HL-60/S4 treated with retinoic acid at 250 ng/mL for 4 days and 3 days (cell line): ENCODE results near the gene EML5.
"Not testable (repeated sequence)": the region's sequence is repeated elsewhere in the genome, so short reads cannot be mapped to it uniquely, and the experiment has no call there.

Experiments
- in situ Hi-C: fragments of 300-500 bp; cut with MboI; formaldehyde crosslinking; loops from 2 replicates; pipeline ENCODE4 v1.7.0; 2022; ENCODE audit warnings: low sequenced_read_pairs

Gene EML5

DNA sequence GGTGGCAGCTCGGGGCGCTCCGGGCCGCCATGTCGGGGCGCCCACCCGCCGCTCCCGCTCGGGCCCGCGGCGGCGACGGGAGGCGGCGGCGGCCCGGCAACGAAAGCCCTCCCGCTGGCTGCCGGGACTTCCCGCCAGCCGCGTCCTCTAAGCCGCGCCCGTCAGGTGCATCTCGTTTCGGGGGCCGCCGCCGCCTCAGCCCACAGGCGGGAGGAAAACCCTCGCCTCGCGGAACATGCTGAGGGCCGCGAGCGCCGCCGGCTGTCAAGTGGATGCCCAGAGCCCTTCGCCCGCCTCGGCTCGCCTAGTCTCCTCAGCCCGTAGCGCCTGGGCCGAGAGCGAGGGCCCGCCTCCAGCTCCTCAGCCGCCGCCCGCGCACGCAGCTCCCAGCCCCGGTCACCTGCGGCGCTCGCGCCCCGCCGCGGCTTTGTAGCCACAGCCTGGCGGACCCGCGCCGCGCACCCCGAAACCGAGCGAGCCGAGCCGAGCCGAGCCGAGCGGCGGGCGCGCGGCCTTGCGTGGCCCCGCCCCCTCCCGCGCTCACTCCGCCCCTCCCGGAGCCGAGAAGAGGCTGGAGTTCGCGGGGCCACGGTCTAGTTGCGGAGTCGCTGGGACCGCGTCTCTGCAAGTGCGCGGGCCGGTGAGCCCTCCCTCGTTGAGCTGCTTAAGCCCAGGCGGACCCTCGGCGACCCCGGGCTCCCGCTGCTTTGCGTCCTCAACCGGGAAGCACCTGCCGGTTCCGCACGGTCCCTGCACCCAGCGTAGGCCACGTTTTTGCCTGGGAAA, at the start of gene EML5:
Gene EML5, minus strand, starts transcription at position 481 of the 786 bp plus-strand sequence. Its CDS starts 450 bp downstream, at position 31.
- in situ Hi-C loops, result no loop called here

DNA sequence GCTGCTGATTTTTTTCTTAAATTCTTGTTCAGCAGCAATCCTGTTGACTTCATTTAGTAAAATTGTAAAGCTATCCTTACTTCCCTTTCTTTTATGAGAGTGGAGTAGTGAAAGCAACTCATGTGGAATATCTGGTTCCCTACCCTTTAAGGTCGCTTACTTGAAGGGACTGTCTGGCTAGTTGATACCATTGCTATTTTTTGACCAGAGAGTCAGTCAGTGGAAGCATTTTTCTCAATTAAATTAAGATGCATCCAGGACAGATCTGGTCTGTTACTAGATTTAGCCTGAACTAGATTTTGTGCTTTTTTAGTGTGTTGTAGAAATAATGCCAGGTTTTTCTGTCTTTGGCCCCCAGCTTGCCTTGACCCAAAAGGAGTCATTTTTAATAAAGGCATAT, 49.7 kb upstream of the EML5 start:
- in situ Hi-C loops, result no loop called here

DNA sequence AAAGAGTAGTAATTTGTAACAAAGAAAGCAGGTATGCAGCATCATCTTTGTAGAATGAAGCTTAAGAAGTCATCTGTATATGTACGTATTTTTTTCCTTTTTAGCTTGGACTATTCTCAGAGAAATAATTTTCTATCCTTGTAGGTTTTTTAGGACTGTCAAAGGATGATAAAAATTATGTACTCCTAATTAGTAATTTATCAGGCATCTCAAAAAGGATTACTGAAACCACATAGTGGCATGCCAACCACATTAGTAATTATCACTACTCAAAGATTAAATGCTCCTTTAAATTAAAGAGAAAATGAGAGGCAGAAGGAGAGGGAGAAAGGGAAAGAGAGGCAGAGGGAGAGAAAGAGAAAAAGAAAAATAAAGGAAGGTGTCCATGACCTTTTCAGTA, 49.0 kb upstream of the EML5 start:
- in situ Hi-C loops, result no loop called here

DNA sequence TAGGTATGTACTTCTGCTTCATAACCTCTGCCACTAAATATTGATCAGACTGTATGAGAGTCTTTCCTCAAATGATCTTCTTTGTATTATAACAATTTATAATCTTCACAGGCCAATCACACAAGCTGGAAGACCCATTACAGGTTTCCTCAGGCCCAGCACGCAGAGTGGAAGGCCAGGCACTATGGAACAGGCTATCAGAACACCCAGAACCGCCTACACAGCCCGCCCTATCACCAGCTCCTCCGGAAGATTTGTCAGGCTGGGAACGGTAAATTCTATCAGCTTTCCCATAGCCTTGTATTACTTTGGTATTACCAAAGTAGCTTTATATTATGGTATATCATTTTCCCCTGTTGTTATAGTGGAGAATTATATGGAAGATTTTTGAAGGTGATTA, 48.2 kb upstream of the EML5 start:
- in situ Hi-C loops, result no loop called here

DNA sequence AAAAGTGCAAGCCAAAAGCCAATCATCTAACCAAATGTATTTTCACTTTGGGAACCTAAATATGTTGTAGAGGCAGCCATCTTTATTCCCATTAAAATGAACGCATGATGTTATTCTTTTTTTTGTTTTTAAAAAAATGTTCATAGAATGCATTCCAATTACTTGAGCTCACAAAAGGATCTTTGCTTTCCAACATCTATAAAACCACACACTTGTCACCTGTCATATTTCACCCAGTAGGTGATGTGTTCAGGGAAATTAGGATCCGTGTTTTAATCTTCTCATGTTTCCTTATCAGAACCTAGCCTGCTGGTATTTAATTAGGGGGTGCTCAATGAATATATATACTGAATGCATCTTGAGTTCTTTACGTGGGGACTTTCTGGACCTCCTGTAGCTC, 45.3 kb upstream of the EML5 start:
- in situ Hi-C loops, result no loop called here

DNA sequence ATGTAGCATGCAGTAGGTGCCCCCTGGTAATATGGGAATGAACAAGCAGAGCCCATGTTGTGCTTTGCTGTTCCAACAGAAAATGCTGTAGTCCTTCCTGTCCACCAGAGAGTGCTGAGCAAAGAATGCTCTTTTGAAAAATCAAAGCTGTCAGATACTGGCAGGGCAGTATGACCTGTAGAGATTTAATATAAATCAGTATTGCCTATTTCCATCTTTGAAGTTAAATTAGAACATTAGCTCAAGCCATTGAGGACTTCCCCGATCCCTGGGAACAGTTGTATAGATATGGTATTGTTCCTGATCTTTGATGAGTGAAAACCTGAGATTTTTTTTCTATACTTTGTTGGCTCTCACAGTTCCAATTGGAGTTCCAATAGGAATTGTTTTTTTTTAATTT, 44.7 kb upstream of the EML5 start:
- in situ Hi-C loops, result no loop called here

DNA sequence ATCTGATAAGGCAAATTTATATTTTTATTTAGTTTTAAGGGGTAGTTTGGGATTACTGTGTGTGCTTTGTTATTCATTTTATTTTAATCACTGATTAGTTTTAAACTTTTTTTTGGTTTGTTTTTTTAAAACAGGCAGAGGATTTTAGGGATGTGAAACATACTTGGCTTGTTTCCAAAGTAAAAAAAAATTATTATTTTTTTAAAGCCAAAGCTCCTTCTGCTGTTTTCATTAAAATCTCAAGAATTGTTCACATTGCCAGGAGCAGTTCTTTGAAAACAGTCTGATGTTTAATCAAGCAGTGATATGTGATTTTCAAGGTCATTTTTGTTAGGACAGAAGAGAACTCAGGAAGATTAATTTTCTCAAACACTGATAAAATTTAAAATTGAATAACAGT, 42.9 kb upstream of the EML5 start:
- in situ Hi-C loops, result no loop called here

DNA sequence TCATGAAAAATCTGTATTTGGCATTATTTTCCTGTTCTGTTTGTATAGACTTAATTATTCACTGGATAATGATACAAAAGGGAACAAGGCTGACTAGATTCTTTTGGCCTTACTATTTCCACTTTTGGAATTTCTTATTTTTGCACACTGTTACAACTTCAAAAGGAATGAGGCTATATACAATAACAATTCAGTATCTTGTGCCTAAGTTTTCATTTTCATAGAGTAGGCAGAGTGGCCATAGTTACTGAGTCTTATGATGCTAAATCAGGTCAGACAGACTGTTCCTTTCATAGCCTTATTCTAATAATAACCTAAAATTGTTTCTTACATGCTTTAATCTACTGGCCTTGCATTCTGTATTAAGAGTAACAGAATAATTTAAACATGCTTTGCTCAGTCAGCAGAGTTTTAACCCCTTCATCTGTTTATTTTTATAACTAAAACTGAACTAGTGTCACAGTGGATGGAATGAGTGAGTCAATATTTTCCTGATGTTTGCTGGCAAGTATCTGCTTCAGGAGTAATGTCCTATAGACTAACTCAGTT, 42.2 kb upstream of the EML5 start:
- in situ Hi-C loops, result no loop called here

DNA sequence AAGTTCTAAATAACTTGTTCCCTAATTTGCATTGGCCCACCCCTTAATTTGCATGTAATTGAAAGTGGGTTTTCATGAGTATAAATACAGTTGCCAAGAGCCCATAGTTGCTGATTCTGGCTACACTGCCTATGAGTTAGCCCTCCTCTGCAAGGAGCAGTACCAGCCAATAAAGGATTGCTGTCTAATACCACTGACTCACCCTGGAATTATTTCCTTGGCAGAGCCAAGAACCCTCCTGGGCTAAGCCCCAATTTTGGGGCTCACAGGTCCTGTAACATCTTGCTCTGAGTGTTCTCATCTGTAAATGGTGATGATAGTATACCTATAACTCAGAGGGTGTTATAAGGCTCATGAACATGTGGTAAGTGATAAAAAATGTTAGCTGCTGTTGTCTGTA, 38.5 kb upstream of the EML5 start:
- in situ Hi-C loops, result no loop called here

DNA sequence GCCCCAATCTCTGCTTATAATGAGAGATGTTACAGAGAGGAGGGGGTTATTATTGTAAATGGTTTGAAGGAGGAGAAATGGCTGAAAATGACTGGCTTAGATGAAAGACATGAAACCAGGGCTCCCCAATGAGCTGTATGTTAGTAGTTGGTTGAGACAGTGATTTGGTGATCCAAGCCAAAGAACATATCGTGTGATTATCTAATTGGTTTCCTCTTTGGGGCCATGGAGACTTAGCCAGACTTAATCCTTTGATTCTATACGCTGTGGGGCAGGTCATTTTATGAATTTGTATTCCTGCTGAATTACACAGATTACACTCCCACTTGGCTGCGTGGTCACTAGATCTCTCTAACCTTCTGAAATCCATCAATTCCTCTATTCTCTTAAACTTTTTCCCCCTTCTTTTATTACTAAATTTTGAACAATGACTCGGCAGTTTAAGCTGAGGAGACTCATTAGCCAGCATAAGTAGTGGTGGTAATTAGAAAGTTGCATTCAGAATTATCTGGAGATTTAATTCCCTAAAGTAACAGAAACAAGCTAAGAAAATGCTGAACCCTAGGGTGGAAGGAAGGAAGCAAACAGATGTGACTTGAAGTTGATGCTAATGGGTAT, 37.0 kb upstream of the EML5 start:
- in situ Hi-C loops, result no loop called here

DNA sequence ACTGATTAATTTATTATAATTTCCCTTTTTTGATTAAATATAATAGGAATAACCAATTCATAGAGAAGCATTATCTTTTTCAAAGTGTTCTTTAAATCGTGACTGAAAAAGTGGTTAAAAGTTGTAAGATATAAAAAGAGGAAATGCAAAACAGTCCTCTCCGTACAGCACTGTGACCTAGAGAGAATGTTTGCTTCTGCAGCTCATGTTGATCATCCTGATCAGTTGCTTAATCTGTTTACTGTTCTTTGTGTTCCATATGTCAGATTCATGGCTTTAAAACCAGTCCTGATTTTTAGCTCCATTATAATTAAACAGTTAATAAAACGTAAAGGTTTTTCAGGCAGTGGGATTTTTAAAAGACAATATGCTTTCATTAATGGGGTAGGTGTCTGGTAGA, 36.4 kb upstream of the EML5 start:
- in situ Hi-C loops, result no loop called here

DNA sequence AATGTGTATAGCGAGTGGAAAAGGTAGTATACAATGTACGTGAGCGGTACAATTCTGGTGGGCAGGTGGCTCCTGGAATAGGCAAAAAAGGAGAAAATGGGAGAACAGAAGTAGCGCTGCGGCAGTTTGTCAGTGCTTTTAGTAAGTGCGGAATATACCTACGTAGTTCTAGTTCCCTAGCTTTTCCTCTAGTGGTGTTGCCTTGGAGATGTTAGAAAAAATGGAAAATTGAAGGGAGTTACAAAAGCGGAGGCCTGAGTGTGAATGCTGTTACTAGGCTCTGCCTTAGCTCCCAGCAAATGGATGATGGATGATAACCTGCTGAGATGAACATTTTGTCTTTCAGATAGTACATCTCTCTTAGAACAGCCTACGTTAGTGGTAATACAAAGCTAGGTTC, 32.8 kb upstream of the EML5 start:
- in situ Hi-C loops, result no loop called here

DNA sequence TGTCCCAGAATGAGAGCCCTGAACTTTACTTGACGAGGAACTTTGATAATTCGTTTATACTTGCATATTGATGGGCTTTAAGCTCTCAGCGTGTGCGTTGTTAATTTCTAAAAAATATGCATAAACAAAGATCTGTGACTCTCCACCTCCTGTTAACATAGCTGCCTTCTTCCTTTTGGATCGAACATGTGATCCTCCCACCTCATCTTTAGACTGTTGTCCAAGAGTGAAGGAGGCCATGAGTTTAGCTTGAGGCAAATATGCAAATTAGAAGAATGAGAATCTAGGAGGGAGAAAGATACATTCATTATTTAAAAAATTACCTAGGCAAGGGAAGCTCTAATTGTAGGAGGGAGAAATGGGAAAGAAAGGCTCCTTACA, 32.3 kb upstream of the EML5 start:
- in situ Hi-C loops, result no loop called here

DNA sequence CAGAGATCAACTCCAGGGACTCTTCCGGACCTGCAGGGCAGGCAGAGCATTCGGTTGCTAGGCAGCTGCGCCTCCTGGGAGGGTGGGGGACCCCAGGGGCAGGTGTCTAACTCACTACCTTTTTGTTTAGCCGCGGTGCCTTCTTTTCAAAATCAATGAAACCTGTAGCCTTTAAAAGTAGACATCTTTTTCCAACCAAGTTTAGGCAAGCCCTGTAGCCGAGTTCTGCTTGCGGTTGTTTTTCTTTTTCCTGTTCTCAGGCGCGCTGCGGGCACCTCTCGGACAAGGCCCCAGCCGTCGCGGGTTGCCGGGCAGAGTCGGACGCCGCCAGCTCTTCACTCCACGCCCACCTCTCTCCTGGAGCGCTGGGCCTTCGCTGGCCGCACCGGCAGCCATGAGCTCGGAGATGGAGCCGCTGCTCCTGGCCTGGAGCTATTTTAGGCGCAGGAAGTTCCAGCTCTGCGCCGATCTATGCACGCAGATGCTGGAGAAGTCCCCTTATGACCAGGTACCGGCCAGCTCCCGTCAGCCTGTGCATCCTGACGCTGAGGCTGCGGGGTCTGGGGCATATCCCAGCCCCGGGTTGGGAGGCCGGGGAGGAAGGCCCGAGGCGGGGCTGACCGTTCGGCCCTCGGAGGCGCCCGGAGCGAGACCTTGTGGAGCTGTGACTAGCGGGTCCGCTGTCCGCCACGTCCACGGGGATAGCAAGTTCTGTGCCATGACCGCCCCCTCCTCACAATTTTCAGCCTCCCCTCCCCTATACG, 31.7 kb upstream of the EML5 start, which contains the start of gene TTC8:
Gene TTC8, plus strand, starts transcription at position 338 of the 764 bp plus-strand sequence. Its CDS starts 57 bp downstream, at position 395.
- in situ Hi-C loops, result no loop called here

DNA sequence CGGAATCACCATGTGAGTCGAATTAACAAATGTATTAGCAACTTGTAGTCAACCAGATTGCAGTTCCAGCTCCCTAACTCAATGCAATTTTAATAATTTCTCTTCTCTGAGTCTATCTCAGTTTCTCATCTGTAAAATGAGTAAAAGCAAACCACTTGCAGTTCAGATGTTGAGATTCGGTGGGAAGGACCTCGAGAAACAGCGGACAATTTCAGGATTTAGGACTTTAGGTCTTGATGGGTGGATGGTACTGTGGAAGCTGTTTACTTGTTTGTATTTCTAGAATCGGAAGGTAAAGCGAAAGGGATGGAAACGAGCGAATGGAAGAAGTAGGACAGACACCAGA, 31.2 kb upstream of the EML5 start:
- in situ Hi-C loops, result no loop called here

DNA sequence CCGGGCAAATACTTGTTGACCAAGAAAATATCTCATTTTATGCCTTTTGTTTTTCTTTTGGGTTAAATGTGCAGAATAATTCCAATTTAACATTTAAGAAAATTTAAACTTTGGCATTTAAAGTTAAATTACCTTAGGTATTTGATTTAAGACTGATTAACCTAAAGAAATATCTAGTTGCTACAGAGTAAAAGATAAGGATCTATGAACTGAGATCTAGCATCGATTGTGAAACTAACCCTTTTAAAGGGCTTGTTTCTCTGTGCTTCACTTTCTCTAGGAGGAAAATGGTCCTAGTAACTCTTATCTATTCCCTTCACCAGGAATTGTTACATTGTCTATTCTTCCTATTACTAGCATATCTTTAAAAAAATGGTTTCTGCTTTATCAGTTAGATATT, 29.1 kb upstream of the EML5 start:
- in situ Hi-C loops, result no loop called here

DNA sequence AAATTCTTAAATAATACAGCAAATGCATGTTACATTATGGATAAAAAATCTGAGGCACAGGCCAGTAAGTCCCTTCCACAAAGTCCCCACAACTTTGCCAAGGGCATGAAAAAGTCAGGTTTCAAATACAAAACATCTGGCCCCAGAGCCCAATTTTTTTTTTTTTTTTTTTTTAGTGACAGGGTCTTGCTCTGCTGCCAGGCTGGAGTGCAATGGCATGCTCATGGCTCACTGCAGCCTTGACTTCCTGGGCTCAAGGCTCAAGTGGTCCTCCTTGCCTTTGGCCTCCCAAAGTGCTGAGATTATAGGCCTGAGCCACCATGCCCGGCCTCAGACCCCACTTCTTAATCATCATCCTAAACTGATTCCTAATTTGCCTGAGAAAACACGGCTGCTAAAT, 28.6 kb upstream of the EML5 start:
- in situ Hi-C loops, result no loop called here

DNA sequence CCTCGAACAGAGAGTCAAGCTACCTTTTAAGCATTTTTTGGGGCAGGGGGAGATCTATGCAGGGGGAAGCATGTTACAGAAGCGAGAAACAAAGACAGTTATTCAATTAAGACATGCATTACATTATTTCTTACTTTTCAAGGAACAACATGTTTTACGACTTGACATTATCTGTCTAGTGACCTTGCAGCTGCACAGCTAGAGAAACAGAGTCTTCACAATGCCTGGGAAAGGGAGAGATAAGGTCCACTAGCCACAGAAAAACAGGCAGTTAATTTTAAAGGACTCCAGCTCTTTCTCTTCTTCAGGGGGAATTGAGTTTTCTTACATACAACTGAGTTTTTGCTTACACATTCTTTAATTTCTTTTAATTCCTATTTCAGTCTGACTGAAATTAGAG, 26.9 kb upstream of the EML5 start:
- in situ Hi-C loops, result not testable (repeated sequence)

DNA sequence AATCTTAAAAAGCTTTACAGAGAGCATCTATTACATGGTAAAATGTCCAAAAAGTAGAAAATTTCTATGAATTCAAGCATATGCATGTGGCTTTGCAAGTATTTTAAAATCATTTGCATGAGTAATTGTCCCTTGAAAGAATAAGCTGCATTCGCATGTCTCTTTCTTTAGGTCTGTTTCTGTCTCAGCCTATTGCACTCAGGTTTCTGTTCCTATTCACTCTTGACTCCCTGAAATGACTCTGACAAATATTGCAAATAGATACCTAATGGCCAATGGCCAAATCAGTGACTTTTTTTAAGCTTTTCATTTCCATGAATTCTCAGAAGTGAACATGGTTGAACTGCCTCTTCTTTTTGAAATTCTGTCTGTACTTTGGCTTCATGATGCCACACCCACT, 25.3 kb upstream of the EML5 start:
- in situ Hi-C loops, result no loop called here

DNA sequence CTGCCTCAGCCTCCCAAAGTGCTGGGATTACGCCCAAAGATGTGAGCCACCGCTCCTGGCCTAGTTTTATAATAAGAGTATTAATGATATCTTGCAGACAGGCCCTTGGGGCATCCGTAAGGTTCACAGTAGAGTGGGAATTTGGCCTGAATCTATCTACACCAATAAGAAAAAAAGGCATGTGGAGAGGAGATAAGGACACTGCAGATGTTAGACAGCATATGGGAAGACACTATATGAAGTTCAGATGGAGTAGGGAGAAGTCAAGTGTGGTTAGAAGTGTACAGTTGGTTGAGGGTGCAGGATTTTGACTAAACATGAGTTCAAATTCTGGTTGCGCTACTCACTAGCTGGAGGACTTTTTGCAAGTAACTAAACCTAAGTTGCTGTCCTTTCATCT, 23.2 kb upstream of the EML5 start:
- in situ Hi-C loops, result no loop called here

DNA sequence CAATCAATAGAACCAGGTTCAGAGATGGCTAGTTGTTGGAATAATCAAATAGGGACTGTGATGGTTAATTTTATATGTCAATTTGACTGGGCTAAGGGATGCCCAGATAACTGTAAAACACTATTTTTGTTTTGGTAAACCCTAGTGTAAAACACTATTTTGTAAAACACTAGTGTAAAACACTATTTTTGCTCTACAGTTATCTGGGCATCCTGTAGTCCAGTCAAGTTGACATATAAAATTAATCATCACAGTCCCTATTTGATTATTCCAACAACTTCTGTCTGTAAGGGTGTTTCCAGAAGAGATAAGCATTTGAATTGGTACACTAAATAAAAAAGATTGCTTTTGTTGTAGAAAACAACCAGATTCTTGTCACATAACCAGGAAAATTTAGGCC, 15.6 kb upstream of the EML5 start:
- in situ Hi-C loops, result no loop called here

DNA sequence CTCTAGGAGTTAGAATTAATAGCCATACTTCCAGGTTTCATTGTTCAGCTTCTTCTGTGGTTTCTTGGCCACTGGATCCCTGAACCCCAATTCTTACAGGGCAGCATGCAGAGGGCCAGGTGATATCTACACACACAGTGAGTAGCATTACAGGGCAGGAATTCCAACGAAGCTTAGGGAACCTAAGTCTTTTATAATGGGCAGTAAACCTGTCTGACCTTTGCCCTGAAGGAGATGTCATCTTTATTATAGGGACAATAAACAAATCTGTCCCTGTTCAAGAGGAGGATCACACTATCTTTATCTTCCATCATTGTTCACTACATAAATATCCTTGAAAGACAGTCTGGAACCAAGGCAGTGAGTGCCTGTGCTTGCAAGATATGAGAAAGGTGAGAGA, 11.7 kb upstream of the EML5 start:
- in situ Hi-C loops, result no loop called here
